SK-N-SH (cell line): ENCODE results near the gene CCDC24. TPM values are rescaled to one million over a fixed set of nuclear protein-coding genes. Genes with fewer than 3 reads are reported as not detected.

ENCODE experiments used
- CTCF ChIA-PET: fragments of 300-600, 350-600 bp; formaldehyde crosslinking; extraction: SDS; loops from one replicate; lab custom pipeline; 2021; lab: Yijun Ruan, JAX
- POLR2A ChIA-PET: fragments of 350-600 bp; sonication (Branson Sonifier 250); formaldehyde crosslinking; extraction: SDS; loops from one replicate; lab custom pipeline; 2020; ENCODE audit warnings: antibody characterized with exemption, inconsistent platforms; lab: Yijun Ruan, JAX
- DNase-seq: peaks from one replicate; pipeline ENCODE4 v3.0.0; 2012
- H2AFZ ChIP-seq: fragments of 200-600 bp; sonication (generic); 2 replicates; pipeline ENCODE4 v1.8.1; 2016; ENCODE audit warnings: antibody characterized with exemption, mild to moderate bottlenecking, low read depth
- H3F3A ChIP-seq: fragments of 200-600 bp; sonication (generic); replicated peaks from 2 replicates; pipeline ENCODE3; 2016; ENCODE audit warnings: antibody characterized with exemption, mild to moderate bottlenecking; ENCODE audit not compliant: insufficient read depth
- H3K27ac ChIP-seq, 2 experiments: fragments of 200-500 bp in 1 of 2; fragments of 200-600 bp in 1 of 2; sonication (Bioruptor generic) in 1 of 2; sonication (generic), shearing (Covaris generic) in 1 of 2; 2 replicates each; pipeline versions ENCODE4 v1.5.1 to v1.6.1; 2014 to 2016; ENCODE audit warnings: low read depth in 2 of 2, inconsistent platforms in 1 of 2, low read length in 1 of 2, mild to moderate bottlenecking in 1 of 2, mixed read lengths in 1 of 2
- H3K27me3 ChIP-seq: fragments of 200-600 bp; sonication (generic), shearing (Covaris generic); 2 replicates; pipeline ENCODE4 v1.6.1; 2016; ENCODE audit warnings: mixed run types; ENCODE audit not compliant: insufficient read depth
- H3K36me3 ChIP-seq, 2 experiments: fragments of 200-500 bp in 1 of 2; fragments of 200-600 bp in 1 of 2; sonication (Bioruptor generic) in 1 of 2; sonication (generic) in 1 of 2; replicated peaks in 1 of 2; 2 replicates each; pipeline versions ENCODE3 to v1.5.1; 2014 to 2016; ENCODE audit warnings: low read length in 1 of 2, mild to moderate bottlenecking in 1 of 2; ENCODE audit not compliant: insufficient read depth in 2 of 2, control insufficient read depth in 1 of 2
- H3K4me1 ChIP-seq, 2 experiments: fragments of 200-500 bp in 1 of 2; fragments of 200-600 bp in 1 of 2; sonication (Bioruptor generic) in 1 of 2; sonication (generic), shearing (Covaris generic) in 1 of 2; 2 replicates each; pipeline versions ENCODE4 v1.5.1 to v1.6.1; 2014 to 2016; ENCODE audit warnings: low read depth in 1 of 2, low read length in 1 of 2, mixed run types in 1 of 2; ENCODE audit not compliant: insufficient read depth in 2 of 2, control insufficient read depth in 1 of 2
- H3K4me2 ChIP-seq: fragments of 200-600 bp; sonication (generic), shearing (Covaris generic); 2 replicates; pipeline ENCODE4 v1.6.1; 2017; ENCODE audit warnings: mixed run types
- H3K4me3 ChIP-seq, 2 experiments: fragments of 200-500 bp in 1 of 2; fragments of 200-600 bp in 1 of 2; sonication (Bioruptor generic) in 1 of 2; sonication (generic), shearing (Covaris generic) in 1 of 2; 2 replicates each; pipeline versions ENCODE4 v1.5.1 to v1.8.1; 2014 to 2016; ENCODE audit warnings: low read depth in 2 of 2, inconsistent platforms in 1 of 2, low read length in 1 of 2, mild to moderate bottlenecking in 1 of 2, mixed read lengths in 1 of 2, moderate library complexity in 1 of 2
- H3K79me2 ChIP-seq: fragments of 200-600 bp; sonication (generic); 2 replicates; pipeline ENCODE4 v1.8.1; 2017; ENCODE audit warnings: mild to moderate bottlenecking; ENCODE audit not compliant: insufficient read depth
- H3K9ac ChIP-seq: fragments of 200-600 bp; sonication (generic); 2 replicates; pipeline ENCODE4 v1.6.1; 2017; ENCODE audit warnings: mixed run types
- H3K9me2 ChIP-seq: fragments of 200-600 bp; sonication (generic); 2 replicates; pipeline ENCODE4 v1.6.1; 2017; ENCODE audit warnings: mixed run types
- H3K9me3 ChIP-seq: fragments of 200-600 bp; sonication (generic); 2 replicates; pipeline ENCODE4 v1.6.1; 2017; ENCODE audit warnings: mixed run types, mild to moderate bottlenecking, moderate library complexity
- H4K20me1 ChIP-seq: fragments of 200-600 bp; sonication (generic); 2 replicates; pipeline ENCODE4 v1.6.1; 2017; ENCODE audit warnings: mild to moderate bottlenecking, mixed run types; ENCODE audit not compliant: insufficient read depth
- CHD2 ChIP-seq: fragments of 150-350 bp; IDR thresholded peaks from 2 replicates; pipeline ENCODE4 v1.6.1; 2018; ENCODE audit warnings: low read length; ENCODE audit not compliant: partially characterized antibody
- EP300 ChIP-seq, 2 experiments: IDR thresholded peaks; 2 replicates each; pipeline versions ENCODE4 v1.4.0 to v1.6.1; 2012; ENCODE audit warnings: borderline replicate concordance in 1 of 2, low read depth in 1 of 2, low read length in 1 of 2
- EZH2phosphoT487 ChIP-seq: fragments of 200-600 bp; sonication (generic); IDR thresholded peaks from 2 replicates; pipeline ENCODE4 v1.6.1; 2017; ENCODE audit warnings: low read depth, mixed run types, mild to moderate bottlenecking, antibody characterized with exemption, moderate library complexity, borderline replicate concordance
- FOSL2 ChIP-seq: IDR thresholded peaks from 2 replicates; pipeline ENCODE4 v1.4.0; 2012; ENCODE audit warnings: low read depth, mild to moderate bottlenecking, moderate library complexity, borderline replicate concordance
- FOXM1 ChIP-seq: IDR thresholded peaks from 2 replicates; pipeline ENCODE4 v1.4.0; 2012; ENCODE audit warnings: low read depth, mild to moderate bottlenecking
- MEF2A ChIP-seq: IDR thresholded peaks from 2 replicates; pipeline ENCODE4 v1.4.0; 2012; ENCODE audit warnings: low read depth, borderline replicate concordance
- NFIC ChIP-seq: IDR thresholded peaks from 2 replicates; pipeline ENCODE4 v1.4.0; 2012; ENCODE audit warnings: borderline replicate concordance
- POLR2AphosphoS5 ChIP-seq: IDR thresholded peaks from 2 replicates; pipeline ENCODE4 v1.6.1; 2012; ENCODE audit warnings: low read depth, low read length
- RAD21 ChIP-seq: IDR thresholded peaks from 2 replicates; pipeline ENCODE4 v1.6.1; 2012; ENCODE audit warnings: mild to moderate bottlenecking, low read length
- SIN3A ChIP-seq: IDR thresholded peaks from 2 replicates; pipeline ENCODE4 v1.6.1; 2012; ENCODE audit warnings: low read depth, mild to moderate bottlenecking, low read length, moderate library complexity, borderline replicate concordance
- SMC3 ChIP-seq: IDR thresholded peaks from 2 replicates; pipeline ENCODE4 v1.6.1; 2012; ENCODE audit warnings: low read depth, low read length, improper control_type of control experiment
- TAF1 ChIP-seq: IDR thresholded peaks from 2 replicates; pipeline ENCODE4 v1.6.1; 2012; ENCODE audit warnings: low read depth, mild to moderate bottlenecking, low read length, moderate library complexity, borderline replicate concordance
- TCF12 ChIP-seq: IDR thresholded peaks from 2 replicates; pipeline ENCODE4 v1.4.0; 2012
- TEAD4 ChIP-seq: IDR thresholded peaks from 2 replicates; pipeline ENCODE4 v1.4.0; 2012; ENCODE audit warnings: mild to moderate bottlenecking, borderline replicate concordance; ENCODE audit not compliant: insufficient read depth
- USF2 ChIP-seq: fragments of 150-350 bp; IDR thresholded peaks from 2 replicates; pipeline ENCODE4 v1.6.1; 2017; ENCODE audit warnings: antibody characterized with exemption, low read length, low read depth, borderline replicate concordance
- WGBS: methylation state at CpG from one replicate; pipeline ENCODE4 v1.1.6; 2017; ENCODE audit warnings: low lambda C conversion rate; 5-methylcytosine and 5-hydroxymethylcytosine counted together
- polyA plus RNA-seq, 3 experiments: library from polyadenylated mRNA; depleted of rRNA; stranded (reverse); fragments of >200 nt; gene quantifications; 2 replicates each; pipeline ENCODE4 v1.2.3, GENCODE V29; 2012
- TF ChIP-seq, protein P1 (sequence below): IDR thresholded peaks from 2 replicates; pipeline ENCODE4 v1.4.0; 2012; ENCODE audit warnings: low read depth, borderline replicate concordance
- TF ChIP-seq, protein P2 (sequence below): IDR thresholded peaks from 2 replicates; pipeline ENCODE4; 2012

CCDC24 gene
- polyA plus RNA-seq, 1 of the 3 experiments (the other 2 are of a cell fraction): 7.5 TPM

- H3K9me2 ChIP-seq: no peaks in the 10 kb centered on the region
- H3F3A ChIP-seq: peaks cover 4% of the 10 kb centered on the region
- H3K9me3 ChIP-seq: no peaks in the 10 kb centered on the region
- H3K4me2 ChIP-seq: no peak overlapping the region
- no peaks in the 10 kb centered on the region for H3K27me3 ChIP-seq
- H2AFZ ChIP-seq: no peak overlapping the region
- peaks cover 0 to 72% of the 10 kb centered on the region in 2 experiments; a peak in 2 of 4 replicates for H3K4me1 ChIP-seq
- WGBS: 76% methylated on average over 5 of the region's 6 CpGs
- TF ChIP-seq EP300 (IDR thresholded peaks at IDR 0.05; ENCODE audit: borderline replicate concordance in 1 of 2, low read depth in 1 of 2, low read length in 1 of 2): peak in 1 of 2 experiments; percentile 45; a peak in 2 of 4 replicates
- TF ChIP-seq MEF2A: no peak
- TF ChIP-seq, all 33 proteins: peak for 1
- CTCF ChIA-PET: interaction anchor here (1.0 to 20.6 kb wide), 3 partner anchors 8 to 29 kb away, joined by 3 to 598 read pairs (median 12); partner anchors contain the start of gene SLC6A9
- H4K20me1 ChIP-seq: no peaks in the 10 kb centered on the region
- POLR2A ChIA-PET: interaction anchor here (0.8 to 1.2 kb wide), 3 partner anchors 9 to 37 kb away, joined by 3 to 5 read pairs (median 4); no protein-coding TSS in a partner anchor
- peak overlapping the region in 1 of 2 experiments; percentile 99; a peak in 2 of 4 replicates for H3K27ac ChIP-seq
- DNase-seq: peak; percentile 74
- H3K9ac ChIP-seq: no peak overlapping the region
- H3K4me3 ChIP-seq: no peak overlapping the region; a peak in 1 of 4 replicates
- H3K79me2 ChIP-seq: no peaks in the 10 kb centered on the region
- no peaks in the 10 kb centered on the region for H3K36me3 ChIP-seq
These were observed 5.3 kb downstream of the CCDC24 start for GRCh38 chr1:43996733-43997115.

DNA sequence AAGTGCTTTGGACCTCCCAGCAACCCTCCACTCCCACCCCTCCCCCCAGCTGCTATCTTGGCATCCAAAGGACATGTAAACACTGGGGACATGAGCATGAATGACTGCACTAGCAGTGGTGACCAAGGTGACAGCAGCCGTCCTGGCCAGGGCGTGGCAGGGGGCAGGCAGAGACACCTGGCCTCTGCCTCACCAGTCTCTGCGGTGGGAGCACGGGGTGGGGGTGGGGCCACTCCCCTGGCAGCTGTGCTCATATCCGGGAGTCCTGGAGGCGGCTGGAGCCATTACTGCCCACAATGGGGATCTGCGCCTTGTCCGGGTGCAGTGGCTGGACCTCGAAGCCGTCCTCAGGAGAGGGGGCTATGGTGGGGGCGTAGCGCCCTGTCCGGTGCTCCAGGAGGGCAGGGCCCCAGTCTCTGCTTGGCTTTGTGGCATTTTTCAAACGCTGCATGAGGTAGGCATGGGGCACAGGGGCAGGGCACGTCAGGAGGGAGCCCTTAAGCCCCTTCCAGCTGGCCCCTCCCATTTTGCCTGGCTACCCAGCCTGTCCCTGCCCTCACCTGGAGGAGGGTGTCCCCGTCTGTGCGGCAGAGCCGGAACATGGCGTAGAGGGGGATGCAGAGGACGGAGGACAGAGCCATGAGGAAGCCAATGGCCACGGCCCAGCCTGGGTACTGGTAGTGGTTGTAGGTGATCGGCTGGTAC is 6.0 kb downstream of the CCDC24 start:
- Histone ChIP-seq H3K27me3 (no peaks in the 10 kb centered on the region), H2AFZ (no peak overlapping the region), H3K4me3 (no peak overlapping the region), H3K9me3 (no peaks in the 10 kb centered on the region), H4K20me1 (no peaks in the 10 kb centered on the region), H3K9me2 (no peaks in the 10 kb centered on the region), H3K4me1 (peaks cover 0 to 67% of the 10 kb centered on the region in 2 experiments; a peak in 2 of 4 replicates), H3K9ac (no peak overlapping the region), H3F3A (peaks cover 4% of the 10 kb centered on the region), H3K79me2 (no peaks in the 10 kb centered on the region), H3K4me2 (no peak overlapping the region), H3K36me3 (no peaks in the 10 kb centered on the region), H3K27ac (peak overlapping the region in 1 of 2 experiments; percentile 99; a peak in 2 of 4 replicates)
- peak; percentile 62 for DNase-seq
- WGBS: 95% methylated on average over 10 of the region's 22 CpGs
- no peak for TF ChIP-seq RAD21
- TF ChIP-seq, protein P1, sequence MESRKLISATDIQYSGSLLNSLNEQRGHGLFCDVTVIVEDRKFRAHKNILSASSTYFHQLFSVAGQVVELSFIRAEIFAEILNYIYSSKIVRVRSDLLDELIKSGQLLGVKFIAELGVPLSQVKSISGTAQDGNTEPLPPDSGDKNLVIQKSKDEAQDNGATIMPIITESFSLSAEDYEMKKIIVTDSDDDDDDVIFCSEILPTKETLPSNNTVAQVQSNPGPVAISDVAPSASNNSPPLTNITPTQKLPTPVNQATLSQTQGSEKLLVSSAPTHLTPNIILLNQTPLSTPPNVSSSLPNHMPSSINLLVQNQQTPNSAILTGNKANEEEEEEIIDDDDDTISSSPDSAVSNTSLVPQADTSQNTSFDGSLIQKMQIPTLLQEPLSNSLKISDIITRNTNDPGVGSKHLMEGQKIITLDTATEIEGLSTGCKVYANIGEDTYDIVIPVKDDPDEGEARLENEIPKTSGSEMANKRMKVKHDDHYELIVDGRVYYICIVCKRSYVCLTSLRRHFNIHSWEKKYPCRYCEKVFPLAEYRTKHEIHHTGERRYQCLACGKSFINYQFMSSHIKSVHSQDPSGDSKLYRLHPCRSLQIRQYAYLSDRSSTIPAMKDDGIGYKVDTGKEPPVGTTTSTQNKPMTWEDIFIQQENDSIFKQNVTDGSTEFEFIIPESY: no peak
- ChIA-PET POLR2A (no interaction called here), CTCF (interaction anchor here (0.9 to 20.6 kb wide), 3 partner anchors 8 to 62 kb away, joined by 3 to 598 read pairs (median 3); partner anchors contain the start of gene SLC6A9)

DNA sequence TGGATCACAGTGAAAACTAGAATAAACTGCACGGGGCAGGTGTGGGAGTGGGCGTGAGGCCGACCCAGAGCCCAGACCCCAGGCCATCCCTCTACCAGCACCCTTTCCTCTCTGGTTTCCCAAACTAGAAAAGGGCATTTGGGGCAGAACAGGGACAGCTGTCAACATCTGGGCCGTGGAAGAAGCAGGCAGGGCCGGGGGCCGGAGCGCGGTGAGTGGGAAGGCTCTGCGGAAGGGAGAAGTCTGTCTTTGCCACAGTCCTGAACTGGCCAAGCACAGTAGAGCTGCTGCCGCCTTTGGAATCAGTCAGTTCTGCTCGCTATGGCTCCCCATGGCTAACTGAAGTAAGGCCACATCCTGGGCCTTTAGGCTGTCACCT is 6.6 kb downstream of the CCDC24 start:
- Histone ChIP-seq H3K27me3 (no peaks in the 10 kb centered on the region), H3K36me3 (no peaks in the 10 kb centered on the region), H3F3A (peaks cover 4% of the 10 kb centered on the region), H3K9me3 (no peaks in the 10 kb centered on the region), H4K20me1 (no peaks in the 10 kb centered on the region), H3K4me1 (peaks cover 0 to 63% of the 10 kb centered on the region in 2 experiments; a peak in 2 of 4 replicates), H3K9me2 (no peaks in the 10 kb centered on the region), H2AFZ (no peak overlapping the region), H3K4me3 (no peak overlapping the region), H3K9ac (no peak overlapping the region), H3K79me2 (no peaks in the 10 kb centered on the region), H3K4me2 (no peak overlapping the region), H3K27ac (peak overlapping the region in 1 of 2 experiments; percentile 99; a peak in 2 of 4 replicates)
- TF ChIP-seq TCF12: no peak
- TF ChIP-seq RAD21: no peak
- no peak for TF ChIP-seq CHD2
- no peak for TF ChIP-seq NFIC
- no peak for TF ChIP-seq POLR2AphosphoS5
- no peak for TF ChIP-seq SIN3A
- TF ChIP-seq, protein P2, sequence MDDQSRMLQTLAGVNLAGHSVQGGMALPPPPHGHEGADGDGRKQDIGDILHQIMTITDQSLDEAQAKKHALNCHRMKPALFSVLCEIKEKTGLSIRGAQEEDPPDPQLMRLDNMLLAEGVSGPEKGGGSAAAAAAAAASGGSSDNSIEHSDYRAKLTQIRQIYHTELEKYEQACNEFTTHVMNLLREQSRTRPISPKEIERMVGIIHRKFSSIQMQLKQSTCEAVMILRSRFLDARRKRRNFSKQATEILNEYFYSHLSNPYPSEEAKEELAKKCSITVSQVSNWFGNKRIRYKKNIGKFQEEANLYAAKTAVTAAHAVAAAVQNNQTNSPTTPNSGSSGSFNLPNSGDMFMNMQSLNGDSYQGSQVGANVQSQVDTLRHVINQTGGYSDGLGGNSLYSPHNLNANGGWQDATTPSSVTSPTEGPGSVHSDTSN: no peak
- no peak for TF ChIP-seq USF2
- TF ChIP-seq TAF1: no peak
- no peak for TF ChIP-seq FOSL2
- TF ChIP-seq TEAD4: no peak
- TF ChIP-seq SMC3: no peak
- TF ChIP-seq FOXM1: no peak
- no peak for TF ChIP-seq EZH2phosphoT487
- ChIA-PET CTCF (interaction anchor here (4.3 to 20.6 kb wide), 2 partner anchors 28 to 50 kb away, joined by 21 to 598 read pairs; partner anchors contain the start of gene SLC6A9), POLR2A (no interaction called here)
- DNase-seq: no peak
- WGBS: 94% methylated on average over 10 of the region's 11 CpGs
